PC-3 (cell line): ENCODE data around the gene THRB.

Experiments
- CTCF ChIP-seq: fragments of 300-600 bp; sonication (generic); conservative IDR thresholded peaks from 2 replicates; pipeline ENCODE4 v1.5.1; 2017; ENCODE audit warnings: antibody characterized with exemption, low read depth, mild to moderate bottlenecking, low read length
- EZH2 ChIP-seq: fragments of 300-600 bp; sonication (generic); IDR thresholded peaks from one replicate; pipeline ENCODE4 v1.6.1; 2017; ENCODE audit warnings: antibody characterized with exemption, mild to moderate bottlenecking, low read length; ENCODE audit not compliant: unreplicated experiment
- EZH2phosphoT487 ChIP-seq: fragments of 300-600 bp; sonication (generic); IDR thresholded peaks from 2 replicates; pipeline ENCODE4 v1.6.1; 2018; ENCODE audit warnings: mild to moderate bottlenecking, antibody characterized with exemption, low read length, borderline replicate concordance

GRCh38 chr3:24199775-24200247, 294.8 kb downstream of the THRB start:
- no peak for TF ChIP-seq CTCF
- no peak for TF ChIP-seq EZH2
- TF ChIP-seq EZH2phosphoT487, result no peak
